GM06990 (cell line): ENCODE data around the gene KMT2C.

Experiments used
- DNase-seq: peaks from one replicate; pipeline ENCODE4 v3.0.0-alpha.2; 2011; ENCODE audit not compliant: insufficient read length; ENCODE audit errors: extremely low read depth
- H3K27me3 ChIP-seq: replicated peaks from 2 replicates; pipeline ENCODE4 v1.6.0; 2011; ENCODE audit warnings: low read length; ENCODE audit not compliant: control insufficient read depth, insufficient read depth
- H3K36me3 ChIP-seq: 2 replicates; pipeline ENCODE4 v1.5.1; 2011; ENCODE audit warnings: low read length; ENCODE audit not compliant: control insufficient read depth, insufficient read depth
- H3K4me3 ChIP-seq: replicated peaks from 2 replicates; pipeline ENCODE4 v1.5.1; 2011; ENCODE audit warnings: low read depth, mild to moderate bottlenecking, control low read depth, low read length
- CTCF ChIP-seq: IDR thresholded peaks from 2 replicates; pipeline ENCODE4 v1.5.1; 2011; ENCODE audit warnings: low read length, control low read depth, mild to moderate bottlenecking, inconsistent platforms; ENCODE audit not compliant: insufficient read depth, poor library complexity, severe bottlenecking

KMT2C gene

GRCh38 chr7:152137476-152138025, 298.3 kb downstream of the KMT2C start:
- H3K36me3 ChIP-seq: peaks cover 19% of the 10 kb centered on the region
- no peak for TF ChIP-seq CTCF
- DNase-seq: no peak
- H3K27me3 ChIP-seq: no peaks in the 10 kb centered on the region
- no peak overlapping the region for H3K4me3 ChIP-seq

GRCh38 chr7:152136686-152137085, 299.1 kb downstream of the KMT2C start:
- no peak for DNase-seq
- no peak for TF ChIP-seq CTCF
- peaks cover 21% of the 10 kb centered on the region for H3K36me3 ChIP-seq
- H3K27me3 ChIP-seq: no peaks in the 10 kb centered on the region
- no peak overlapping the region for H3K4me3 ChIP-seq

GRCh38 chr7:152133804-152134203, 302.0 kb downstream of the KMT2C start:
- peaks cover 30% of the 10 kb centered on the region for H3K36me3 ChIP-seq
- TF ChIP-seq CTCF: no peak

GRCh38 chr7:152132812-152133211, 303.0 kb downstream of the KMT2C start:
- Histone ChIP-seq H3K36me3 (peaks cover 25% of the 10 kb centered on the region), H3K27me3 (no peaks in the 10 kb centered on the region)

More at GRCh38 chr7:152133804-152134203, 302.0 kb downstream of the KMT2C start:
- no peak overlapping the region for H3K4me3 ChIP-seq
- DNase-seq: no peak
- H3K27me3 ChIP-seq: no peaks in the 10 kb centered on the region

GRCh38 chr7:152131981-152132494, 303.8 kb downstream of the KMT2C start:
- no peak for TF ChIP-seq CTCF
- H3K27me3 ChIP-seq: no peaks in the 10 kb centered on the region
- no peak overlapping the region for H3K4me3 ChIP-seq
- peaks cover 28% of the 10 kb centered on the region for H3K36me3 ChIP-seq
- no peak for DNase-seq

More at GRCh38 chr7:152132812-152133211, 303.0 kb downstream of the KMT2C start:
- H3K4me3 ChIP-seq: no peak overlapping the region
- no peak for TF ChIP-seq CTCF
- DNase-seq: no peak
